K562 (cell line): Measurements from ENCODE around the gene SPATS2.

Experiments
- CREB1 ChIP-seq, 2 experiments: sonication (generic) in 1 of 2; formaldehyde crosslinking in 1 of 2; IDR thresholded peaks; 2 replicates each; pipeline versions ENCODE4 v1.6.1 to v1.8.0; 2012 to 2022; ENCODE audit warnings: inconsistent platforms in 1 of 2, mild to moderate bottlenecking in 1 of 2, missing genetic modification reagents in 1 of 2, moderate library complexity in 1 of 2
- EP400 ChIP-seq: fragments of 450-650 bp; IDR thresholded peaks from 2 replicates; pipeline ENCODE4 v1.6.1; 2017; ENCODE audit warnings: antibody characterized with exemption, mild to moderate bottlenecking, moderate library complexity
- MAFG ChIP-seq: fragments of 450-650 bp; conservative IDR thresholded peaks from 2 replicates; pipeline ENCODE4 v1.6.1; 2016; ENCODE audit warnings: missing genetic modification characterization, missing compliant biosample characterization
- MAFK ChIP-seq: IDR thresholded peaks from 2 replicates; pipeline ENCODE4 v1.6.1; 2011; ENCODE audit warnings: low read length, improper control_type of control experiment
- TAL1 ChIP-seq: fragments of 450-650 bp; IDR thresholded peaks from 2 replicates; pipeline ENCODE4 v1.6.1; 2016; ENCODE audit warnings: mild to moderate bottlenecking
- TOE1 ChIP-seq, 2 experiments: fragments of 450-650 bp in 1 of 2; sonication (generic) in 1 of 2; formaldehyde crosslinking in 1 of 2; IDR thresholded peaks; 2 replicates each; pipeline versions ENCODE4 v1.7.1 to v1.8.0; 2016 to 2022; ENCODE audit warnings: borderline replicate concordance in 2 of 2, mild to moderate bottlenecking in 2 of 2, antibody characterized with exemption in 1 of 2, inconsistent platforms in 1 of 2, low read depth in 1 of 2, missing genetic modification reagents in 1 of 2, moderate library complexity in 1 of 2
- TF ChIP-seq, protein P1 (sequence below), 3 experiments: fragments of 200-800 bp in 1 of 3; sonication (Bioruptor generic) in 1 of 3; sonication (generic) in 1 of 3; formaldehyde crosslinking in 1 of 3; IDR thresholded peaks; 2 replicates each; pipeline versions ENCODE4 v1.6.1 to v1.8.0; 2016 to 2022; ENCODE audit warnings: mild to moderate bottlenecking in 2 of 3, missing compliant biosample characterization in 2 of 3, missing genetic modification characterization in 2 of 3, missing genetic modification reagents in 1 of 3
- TF ChIP-seq, protein P2 (sequence below), 3 experiments: IDR thresholded peaks in 2 of 3; conservative IDR thresholded peaks in 1 of 3; 2 replicates each; pipeline ENCODE4 v1.5.1; 2011 to 2012; ENCODE audit warnings: low read length in 3 of 3, mild to moderate bottlenecking in 3 of 3, control low read depth in 2 of 3, improper control_type of control experiment in 1 of 3, inconsistent platforms in 1 of 3, low read depth in 1 of 3, mixed read lengths in 1 of 3, moderate library complexity in 1 of 3; ENCODE audit not compliant: insufficient read depth in 2 of 3

DNA sequence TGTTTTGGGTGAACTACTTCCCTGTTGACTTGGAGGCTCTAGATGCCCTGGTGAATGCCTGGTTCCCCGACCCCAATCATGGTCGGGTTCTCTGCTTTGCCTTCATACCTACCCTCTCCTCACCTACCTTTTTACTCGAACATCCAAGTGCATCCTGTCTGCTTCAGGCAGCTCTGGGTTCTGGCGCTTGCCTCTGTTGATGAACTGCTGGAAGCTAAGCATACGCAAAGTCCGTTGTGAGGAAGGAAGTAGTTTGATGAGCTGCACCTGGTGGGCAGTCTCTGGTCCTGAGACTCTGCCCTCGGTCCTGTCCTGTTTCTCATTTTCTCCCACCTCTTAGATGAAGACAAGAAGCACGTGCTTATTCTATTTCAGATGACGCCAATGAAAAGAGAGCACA is 185.2 kb downstream of the SPATS2 start:
- TF ChIP-seq EP400 (no peak), MAFG (tag) (no peak), TOE1 (IDR thresholded peaks at IDR 0.05; ENCODE audit: borderline replicate concordance) (no peak), TOE1 (CRISPR knock-in tag; IDR thresholded peaks at IDR 0.05; ENCODE audit: borderline replicate concordance, low read depth) (no peak), CREB1 (IDR thresholded peaks at IDR 0.05) (no peak), CREB1 (CRISPR knock-in tag; IDR thresholded peaks at IDR 0.05) (no peak), MAFK (no peak), TAL1 (no peak)
- TF ChIP-seq, protein P1, sequence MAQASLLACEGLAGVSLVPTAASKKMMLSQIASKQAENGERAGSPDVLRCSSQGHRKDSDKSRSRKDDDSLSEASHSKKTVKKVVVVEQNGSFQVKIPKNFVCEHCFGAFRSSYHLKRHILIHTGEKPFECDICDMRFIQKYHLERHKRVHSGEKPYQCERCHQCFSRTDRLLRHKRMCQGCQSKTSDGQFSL (CRISPR knock-in tag; IDR thresholded peaks at IDR 0.05), result no peak
- TF ChIP-seq, protein P1 (tag; IDR thresholded peaks at IDR 0.05), result no peak
- TF ChIP-seq, protein P2, sequence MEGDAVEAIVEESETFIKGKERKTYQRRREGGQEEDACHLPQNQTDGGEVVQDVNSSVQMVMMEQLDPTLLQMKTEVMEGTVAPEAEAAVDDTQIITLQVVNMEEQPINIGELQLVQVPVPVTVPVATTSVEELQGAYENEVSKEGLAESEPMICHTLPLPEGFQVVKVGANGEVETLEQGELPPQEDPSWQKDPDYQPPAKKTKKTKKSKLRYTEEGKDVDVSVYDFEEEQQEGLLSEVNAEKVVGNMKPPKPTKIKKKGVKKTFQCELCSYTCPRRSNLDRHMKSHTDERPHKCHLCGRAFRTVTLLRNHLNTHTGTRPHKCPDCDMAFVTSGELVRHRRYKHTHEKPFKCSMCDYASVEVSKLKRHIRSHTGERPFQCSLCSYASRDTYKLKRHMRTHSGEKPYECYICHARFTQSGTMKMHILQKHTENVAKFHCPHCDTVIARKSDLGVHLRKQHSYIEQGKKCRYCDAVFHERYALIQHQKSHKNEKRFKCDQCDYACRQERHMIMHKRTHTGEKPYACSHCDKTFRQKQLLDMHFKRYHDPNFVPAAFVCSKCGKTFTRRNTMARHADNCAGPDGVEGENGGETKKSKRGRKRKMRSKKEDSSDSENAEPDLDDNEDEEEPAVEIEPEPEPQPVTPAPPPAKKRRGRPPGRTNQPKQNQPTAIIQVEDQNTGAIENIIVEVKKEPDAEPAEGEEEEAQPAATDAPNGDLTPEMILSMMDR (IDR thresholded peaks at IDR 0.05 in 2 of 3, conservative IDR thresholded peaks at IDR 0.05 in 1 of 3; ENCODE audit: insufficient read depth in 2 of 3, low read depth in 1 of 3, low read length in 3 of 3), result no peak
